ENCODE measurements around the gene ITFG1.
"Not testable (repeated sequence)": the region's sequence is repeated elsewhere in the genome, so short reads cannot be mapped to it uniquely, and the experiment has no call there.

Gene ITFG1

DNA sequence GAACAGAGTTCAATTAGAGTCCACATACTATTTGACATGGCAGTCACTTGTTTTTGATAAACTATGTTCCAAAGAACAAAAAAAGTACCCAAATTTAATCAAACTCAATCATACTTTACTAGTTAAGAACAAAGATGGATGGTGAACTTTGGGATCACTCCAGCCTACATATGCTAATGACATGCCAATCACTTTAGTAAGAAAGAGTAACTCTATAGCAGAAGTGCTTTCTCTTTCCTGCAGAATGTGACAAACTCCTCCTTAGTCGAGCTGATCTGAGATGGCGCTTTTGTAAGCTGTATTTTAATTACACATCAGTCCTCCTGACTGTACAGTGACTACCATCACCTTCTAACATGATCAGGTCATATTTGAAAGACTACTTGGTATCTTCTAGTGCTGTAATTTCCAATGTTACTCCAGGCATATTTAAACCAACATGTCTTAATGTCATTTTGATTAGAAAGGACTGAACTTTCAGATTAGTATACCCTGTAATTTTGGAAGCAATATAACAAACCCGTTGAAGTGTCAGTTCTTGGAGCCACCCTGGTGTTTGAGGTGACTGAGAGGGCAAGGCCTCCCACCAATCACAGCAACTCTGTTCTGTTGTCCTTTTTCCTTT lies 321.2 kb downstream of the ITFG1 start (continued):
- TF ChIP-seq, protein P1, sequence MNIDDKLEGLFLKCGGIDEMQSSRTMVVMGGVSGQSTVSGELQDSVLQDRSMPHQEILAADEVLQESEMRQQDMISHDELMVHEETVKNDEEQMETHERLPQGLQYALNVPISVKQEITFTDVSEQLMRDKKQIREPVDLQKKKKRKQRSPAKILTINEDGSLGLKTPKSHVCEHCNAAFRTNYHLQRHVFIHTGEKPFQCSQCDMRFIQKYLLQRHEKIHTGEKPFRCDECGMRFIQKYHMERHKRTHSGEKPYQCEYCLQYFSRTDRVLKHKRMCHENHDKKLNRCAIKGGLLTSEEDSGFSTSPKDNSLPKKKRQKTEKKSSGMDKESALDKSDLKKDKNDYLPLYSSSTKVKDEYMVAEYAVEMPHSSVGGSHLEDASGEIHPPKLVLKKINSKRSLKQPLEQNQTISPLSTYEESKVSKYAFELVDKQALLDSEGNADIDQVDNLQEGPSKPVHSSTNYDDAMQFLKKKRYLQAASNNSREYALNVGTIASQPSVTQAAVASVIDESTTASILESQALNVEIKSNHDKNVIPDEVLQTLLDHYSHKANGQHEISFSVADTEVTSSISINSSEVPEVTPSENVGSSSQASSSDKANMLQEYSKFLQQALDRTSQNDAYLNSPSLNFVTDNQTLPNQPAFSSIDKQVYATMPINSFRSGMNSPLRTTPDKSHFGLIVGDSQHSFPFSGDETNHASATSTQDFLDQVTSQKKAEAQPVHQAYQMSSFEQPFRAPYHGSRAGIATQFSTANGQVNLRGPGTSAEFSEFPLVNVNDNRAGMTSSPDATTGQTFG (tag by site-specific recombination; IDR thresholded peaks at IDR 0.05; ENCODE audit: borderline replicate concordance), result no peak
- TF ChIP-seq SP3 (tag by site-specific recombination; IDR thresholded peaks at IDR 0.05), result no peak
- TF ChIP-seq, protein P2, sequence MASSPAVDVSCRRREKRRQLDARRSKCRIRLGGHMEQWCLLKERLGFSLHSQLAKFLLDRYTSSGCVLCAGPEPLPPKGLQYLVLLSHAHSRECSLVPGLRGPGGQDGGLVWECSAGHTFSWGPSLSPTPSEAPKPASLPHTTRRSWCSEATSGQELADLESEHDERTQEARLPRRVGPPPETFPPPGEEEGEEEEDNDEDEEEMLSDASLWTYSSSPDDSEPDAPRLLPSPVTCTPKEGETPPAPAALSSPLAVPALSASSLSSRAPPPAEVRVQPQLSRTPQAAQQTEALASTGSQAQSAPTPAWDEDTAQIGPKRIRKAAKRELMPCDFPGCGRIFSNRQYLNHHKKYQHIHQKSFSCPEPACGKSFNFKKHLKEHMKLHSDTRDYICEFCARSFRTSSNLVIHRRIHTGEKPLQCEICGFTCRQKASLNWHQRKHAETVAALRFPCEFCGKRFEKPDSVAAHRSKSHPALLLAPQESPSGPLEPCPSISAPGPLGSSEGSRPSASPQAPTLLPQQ (tag by site-specific recombination; IDR thresholded peaks at IDR 0.05), result no peak
- peak; percentile 22; the same call in 1 of the 2 replicates for TF ChIP-seq PRDM10 (tag by site-specific recombination; IDR thresholded peaks at IDR 0.05)
- no peak for TF ChIP-seq ZNF354C (tag by site-specific recombination; IDR thresholded peaks at IDR 0.05; ENCODE audit: borderline replicate concordance, low read depth)
- no peak for TF ChIP-seq ZNF202 (tag by site-specific recombination; IDR thresholded peaks at IDR 0.05; ENCODE audit: borderline replicate concordance)
- TF ChIP-seq OSR2 (tag by site-specific recombination; IDR thresholded peaks at IDR 0.05), result no peak

GRCh38 chr16:47137925-47138324 lies 322.9 kb downstream of the ITFG1 start:
- CTCF ChIA-PET, result interaction anchor here (0.6 to 0.7 kb wide), 2 partner anchors 979 to 1185 kb away, joined by 3 read pairs; no protein-coding TSS in a partner anchor
- H3K36me3 ChIP-seq (ENCODE audit: control insufficient read depth in 2 of 2, insufficient read depth in 1 of 2, low read length in 2 of 2); H3K9me3 ChIP-seq (ENCODE audit: control insufficient read depth, insufficient read depth, low read depth, low read length); POLR2A ChIA-PET; H3K4me1 ChIP-seq (ENCODE audit: control insufficient read depth, insufficient read depth, low read length); H3K4me3 ChIP-seq (ENCODE audit: low read depth, low read length); H3K27ac ChIP-seq (ENCODE audit: extremely low read depth, low read depth, low read length): not testable (repeated sequence)
- TF ChIP-seq KLF1 (tag by site-specific recombination; IDR thresholded peaks at IDR 0.05), result peak; percentile 52; the same call in 1 of the 2 replicates
- TF ChIP-seq, protein P3, sequence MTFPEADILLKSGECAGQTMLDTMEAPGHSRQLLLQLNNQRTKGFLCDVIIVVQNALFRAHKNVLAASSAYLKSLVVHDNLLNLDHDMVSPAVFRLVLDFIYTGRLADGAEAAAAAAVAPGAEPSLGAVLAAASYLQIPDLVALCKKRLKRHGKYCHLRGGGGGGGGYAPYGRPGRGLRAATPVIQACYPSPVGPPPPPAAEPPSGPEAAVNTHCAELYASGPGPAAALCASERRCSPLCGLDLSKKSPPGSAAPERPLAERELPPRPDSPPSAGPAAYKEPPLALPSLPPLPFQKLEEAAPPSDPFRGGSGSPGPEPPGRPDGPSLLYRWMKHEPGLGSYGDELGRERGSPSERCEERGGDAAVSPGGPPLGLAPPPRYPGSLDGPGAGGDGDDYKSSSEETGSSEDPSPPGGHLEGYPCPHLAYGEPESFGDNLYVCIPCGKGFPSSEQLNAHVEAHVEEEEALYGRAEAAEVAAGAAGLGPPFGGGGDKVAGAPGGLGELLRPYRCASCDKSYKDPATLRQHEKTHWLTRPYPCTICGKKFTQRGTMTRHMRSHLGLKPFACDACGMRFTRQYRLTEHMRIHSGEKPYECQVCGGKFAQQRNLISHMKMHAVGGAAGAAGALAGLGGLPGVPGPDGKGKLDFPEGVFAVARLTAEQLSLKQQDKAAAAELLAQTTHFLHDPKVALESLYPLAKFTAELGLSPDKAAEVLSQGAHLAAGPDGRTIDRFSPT (tag by site-specific recombination; IDR thresholded peaks at IDR 0.05), result peak; percentile 19; the same call in 1 of the 2 replicates
- TF ChIP-seq SP7 (tag by site-specific recombination; IDR thresholded peaks at IDR 0.05), result peak; percentile 60
- TF ChIP-seq KLF9 (tag by site-specific recombination; IDR thresholded peaks at IDR 0.05; ENCODE audit: low read depth), result peak; percentile 43; the same call in 1 of the 2 replicates

Measured in HEK293 (cell line).